ENCODE measurements around the gene PFDN2. TPM values are rescaled to one million over a fixed set of nuclear protein-coding genes. Genes with fewer than 3 reads are reported as not detected.

Gene PFDN2
- total RNA-seq, 1 experiment from 2014 or later, result 78.2 TPM

Other genes starting within 250 kb of the PFDN2 start
- not detected in 2 replicates for gene ITLN1, start 232.9 kb downstream of the PFDN2 start, total RNA-seq (2014; rRNA removed; shearing (Covaris generic))
- not detected in 2 replicates for gene ITLN2, start 163.2 kb downstream of the PFDN2 start, total RNA-seq (2014; rRNA removed; shearing (Covaris generic))
- not detected in 2 replicates for gene F11R, start 96.9 kb downstream of the PFDN2 start, total RNA-seq (2014; rRNA removed; shearing (Covaris generic))
- not detected in 2 replicates for gene TSTD1, start 79.1 kb downstream of the PFDN2 start, total RNA-seq (2014; rRNA removed; shearing (Covaris generic))
- 65.6 and 66.4 TPM in 2 replicates for gene USF1, start 72.1 kb downstream of the PFDN2 start, total RNA-seq (2014; rRNA removed; shearing (Covaris generic))
- gene ARHGAP30, start 48.1 kb downstream of the PFDN2 start, total RNA-seq (2014; rRNA removed; shearing (Covaris generic)), result 0.12 and 0.23 TPM in 2 replicates
- gene NECTIN4, start 28.5 kb downstream of the PFDN2 start, total RNA-seq (2014; rRNA removed; shearing (Covaris generic)), result 0.04 TPM in 1 of 2 replicates, not detected in the other
- not detected in 2 replicates for gene KLHDC9, start 19.7 kb downstream of the PFDN2 start, total RNA-seq (2014; rRNA removed; shearing (Covaris generic))
- 12.8 and 17.2 TPM in 2 replicates for gene NIT1, start 68 bp upstream of the PFDN2 start, total RNA-seq (2014; rRNA removed; shearing (Covaris generic))
- gene DEDD, start 14.6 kb upstream of the PFDN2 start, total RNA-seq (2014; rRNA removed; shearing (Covaris generic)), result 19.4 and 24.1 TPM in 2 replicates
- 51.6 and 53.0 TPM in 2 replicates for gene UFC1, start 35.9 kb upstream of the PFDN2 start, total RNA-seq (2014; rRNA removed; shearing (Covaris generic))
- 16.0 and 17.6 TPM in 2 replicates for gene USP21, start 41.5 kb upstream of the PFDN2 start, total RNA-seq (2014; rRNA removed; shearing (Covaris generic))
- gene PPOX, start 48.4 kb upstream of the PFDN2 start, total RNA-seq (2014; rRNA removed; shearing (Covaris generic)), result 11.1 and 13.5 TPM in 2 replicates
- 31.4 and 36.3 TPM in 2 replicates for gene B4GALT3, start 59.5 kb upstream of the PFDN2 start, total RNA-seq (2014; rRNA removed; shearing (Covaris generic))
- 9.6 and 11.0 TPM in 2 replicates for gene ADAMTS4, start 81.0 kb upstream of the PFDN2 start, total RNA-seq (2014; rRNA removed; shearing (Covaris generic))
- 60.3 and 60.5 TPM in 2 replicates for gene NDUFS2, start 84.3 kb upstream of the PFDN2 start, total RNA-seq (2014; rRNA removed; shearing (Covaris generic))
- gene FCER1G, start 97.3 kb upstream of the PFDN2 start, total RNA-seq (2014; rRNA removed; shearing (Covaris generic)), result 0.28 and 0.30 TPM in 2 replicates
- gene APOA2, start 105.6 kb upstream of the PFDN2 start, total RNA-seq (2014; rRNA removed; shearing (Covaris generic)), result not detected in 2 replicates
- gene TOMM40L, start 108.0 kb upstream of the PFDN2 start, total RNA-seq (2014; rRNA removed; shearing (Covaris generic)), result 8.0 and 8.9 TPM in 2 replicates
- gene NR1I3, start 120.2 kb upstream of the PFDN2 start, total RNA-seq (2014; rRNA removed; shearing (Covaris generic)), result not detected in 2 replicates
- gene PCP4L1, start 140.7 kb upstream of the PFDN2 start, total RNA-seq (2014; rRNA removed; shearing (Covaris generic)), result 0.28 TPM in 1 of 2 replicates, not detected in the other
- gene MPZ, start 191.9 kb upstream of the PFDN2 start, total RNA-seq (2014; rRNA removed; shearing (Covaris generic)), result 0.71 and 1.1 TPM in 2 replicates
- gene SDHC, start 196.3 kb upstream of the PFDN2 start, total RNA-seq (2014; rRNA removed; shearing (Covaris generic)), result 53.8 and 61.8 TPM in 2 replicates
- not detected in 2 replicates for gene CFAP126, start 249.8 kb upstream of the PFDN2 start, total RNA-seq (2014; rRNA removed; shearing (Covaris generic))